ENCODE data around the gene FAM120A.
A peak's percentile ranks its signal among the peaks of the same experiment; 100 is the strongest.

The FAM120A gene

DNA sequence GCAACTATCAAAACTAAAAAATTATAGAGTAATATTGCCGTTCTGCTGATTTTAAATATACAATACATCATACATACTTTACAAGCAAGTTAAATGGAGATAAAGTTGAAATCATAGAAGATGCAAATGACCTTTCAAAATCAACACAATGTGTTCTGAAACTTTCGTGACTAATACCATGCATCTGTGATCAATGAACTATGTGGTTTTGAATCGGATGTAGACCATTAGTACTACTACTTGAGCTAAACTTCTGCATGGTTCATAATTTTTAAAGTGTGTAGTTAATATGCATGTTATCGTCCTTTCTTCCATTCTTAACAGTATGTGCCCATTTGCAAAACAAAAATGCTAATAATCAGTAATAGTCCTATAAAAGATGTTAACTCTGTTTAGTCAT lies 113.6 kb downstream of the FAM120A start:
- DNase-seq = peak; percentile 46

DNA sequence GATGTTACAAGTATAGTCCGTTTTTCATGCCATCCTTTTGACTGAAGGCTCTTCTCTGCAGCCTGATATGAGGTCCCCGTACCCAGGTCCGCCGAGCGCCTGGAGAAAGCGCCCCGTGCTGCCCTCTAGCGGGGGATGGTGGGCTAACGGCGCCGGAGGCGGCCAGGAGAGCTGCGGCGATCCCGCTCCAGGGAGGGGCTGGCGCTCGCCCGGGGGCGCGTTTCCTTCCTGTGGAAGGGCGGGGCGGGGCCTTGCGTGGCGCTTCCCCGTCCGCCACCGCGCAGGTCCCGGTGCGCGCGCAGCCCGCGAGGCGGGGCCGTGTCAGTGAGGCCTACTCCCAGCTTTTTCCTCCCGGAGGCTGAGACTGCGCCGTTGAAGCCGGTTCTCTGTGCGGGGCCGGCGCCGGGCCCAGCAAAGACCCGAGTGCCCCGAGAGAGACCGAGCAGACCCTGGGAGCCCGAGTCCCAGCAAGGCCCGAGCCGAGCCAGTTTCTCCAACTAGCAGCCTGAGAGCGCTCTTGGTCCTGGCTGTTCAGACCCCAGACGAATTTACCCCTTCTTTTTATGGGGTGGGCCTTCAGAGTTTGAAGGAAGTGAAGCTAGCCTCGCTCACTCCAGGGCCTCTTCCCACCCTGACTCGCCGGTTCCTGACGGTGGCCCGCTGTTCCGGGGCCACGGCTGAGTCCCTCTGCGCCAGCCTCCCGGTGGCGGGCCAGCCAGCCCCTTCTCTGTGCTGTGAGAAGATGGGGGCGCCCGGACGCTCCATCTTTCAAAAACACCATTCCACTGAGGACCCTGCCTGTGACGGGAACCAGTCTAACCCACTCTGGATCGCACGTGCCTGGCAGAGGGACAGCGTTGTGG lies 115.2 kb downstream of the FAM120A start:
- DNase-seq = peak; percentile 98

- peak; percentile 6 for DNase-seq
These were observed 115.9 kb downstream of the FAM120A start for GRCh38 chr9:93567271-93567959.

DNA sequence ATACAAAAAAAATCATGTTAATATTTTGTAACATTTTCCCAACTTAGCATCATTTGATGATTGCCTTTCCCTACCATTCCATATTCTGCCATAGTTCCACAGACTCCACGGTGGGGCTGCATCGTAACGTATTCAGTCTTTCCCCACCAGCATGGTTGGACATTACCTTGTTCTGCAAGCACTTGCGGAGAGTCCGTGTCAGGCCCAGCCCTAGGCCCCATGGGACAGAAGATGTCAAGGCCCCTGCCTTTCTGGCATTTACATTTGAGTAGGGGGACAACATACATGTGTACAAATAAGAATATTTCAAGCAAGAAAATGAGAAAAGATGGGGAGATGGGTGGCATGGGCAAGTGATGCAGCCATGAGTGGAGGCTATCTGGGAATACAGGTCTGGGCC lies 116.7 kb downstream of the FAM120A start:
- no peak for DNase-seq

DNA sequence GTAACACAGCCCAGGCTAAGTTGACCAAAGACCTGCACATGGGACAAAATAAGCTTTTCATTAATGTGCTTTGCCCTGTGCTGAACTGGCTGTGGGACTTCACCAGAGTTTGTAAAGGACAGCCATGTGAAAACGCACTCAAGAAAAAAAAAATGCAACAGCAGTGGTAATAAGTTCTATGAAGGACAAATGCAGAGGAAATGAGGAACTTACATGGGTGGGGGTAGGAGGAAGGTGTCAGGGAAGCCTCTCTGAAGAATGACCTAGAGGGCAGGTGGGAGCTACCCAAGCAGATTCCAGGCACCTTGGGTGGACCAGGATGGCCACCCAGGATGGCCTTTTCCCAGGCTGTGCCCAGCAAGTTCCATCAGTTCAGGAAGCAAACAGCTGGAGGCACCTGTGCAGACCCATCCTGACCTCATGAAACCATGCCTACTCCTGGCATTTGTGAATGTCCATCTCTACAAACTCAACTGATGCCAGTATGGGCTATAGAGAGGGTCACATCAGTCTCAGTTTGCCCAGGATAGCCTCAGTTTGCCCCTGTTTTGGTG lies 118.2 kb downstream of the FAM120A start:
- no peak for DNase-seq

DNA sequence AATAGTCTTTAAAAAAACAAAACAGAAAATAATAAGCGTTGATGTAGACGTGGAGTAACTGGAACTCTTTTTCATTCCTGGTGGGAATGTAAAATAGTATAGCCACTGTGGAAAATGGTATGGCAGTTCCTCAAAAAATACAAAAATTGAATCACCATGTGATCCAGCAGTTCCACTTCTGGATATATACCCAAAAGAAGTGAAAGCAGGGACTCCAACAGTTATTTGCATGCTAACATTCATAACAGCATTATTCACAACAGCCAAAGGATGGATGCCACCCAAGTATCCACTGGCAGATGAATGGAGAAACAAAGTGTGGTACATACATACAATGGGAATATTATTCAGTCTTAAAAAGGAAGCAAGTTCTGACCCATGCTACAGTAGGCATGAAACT lies 120.7 kb downstream of the FAM120A start:
- DNase-seq = no peak

GRCh38 chr9:93572636-93573515 lies 121.4 kb downstream of the FAM120A start:
- no peak for DNase-seq

DNA sequence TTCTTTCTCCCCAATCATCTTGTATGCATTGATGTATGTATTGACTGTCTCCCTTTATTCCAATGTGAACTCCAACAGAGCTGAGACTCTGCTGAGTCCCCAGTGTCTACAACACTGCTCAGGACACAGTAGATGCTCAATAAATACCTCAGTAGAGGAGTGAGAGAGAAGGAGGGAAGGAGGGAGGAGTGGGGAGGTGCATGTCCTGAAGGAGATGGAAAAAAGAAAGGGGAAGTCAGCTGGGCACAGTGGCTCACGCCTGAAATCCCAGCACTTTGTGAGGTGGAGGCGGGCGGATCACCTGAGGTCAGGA lies 122.0 kb downstream of the FAM120A start:
- no peak for DNase-seq

DNA sequence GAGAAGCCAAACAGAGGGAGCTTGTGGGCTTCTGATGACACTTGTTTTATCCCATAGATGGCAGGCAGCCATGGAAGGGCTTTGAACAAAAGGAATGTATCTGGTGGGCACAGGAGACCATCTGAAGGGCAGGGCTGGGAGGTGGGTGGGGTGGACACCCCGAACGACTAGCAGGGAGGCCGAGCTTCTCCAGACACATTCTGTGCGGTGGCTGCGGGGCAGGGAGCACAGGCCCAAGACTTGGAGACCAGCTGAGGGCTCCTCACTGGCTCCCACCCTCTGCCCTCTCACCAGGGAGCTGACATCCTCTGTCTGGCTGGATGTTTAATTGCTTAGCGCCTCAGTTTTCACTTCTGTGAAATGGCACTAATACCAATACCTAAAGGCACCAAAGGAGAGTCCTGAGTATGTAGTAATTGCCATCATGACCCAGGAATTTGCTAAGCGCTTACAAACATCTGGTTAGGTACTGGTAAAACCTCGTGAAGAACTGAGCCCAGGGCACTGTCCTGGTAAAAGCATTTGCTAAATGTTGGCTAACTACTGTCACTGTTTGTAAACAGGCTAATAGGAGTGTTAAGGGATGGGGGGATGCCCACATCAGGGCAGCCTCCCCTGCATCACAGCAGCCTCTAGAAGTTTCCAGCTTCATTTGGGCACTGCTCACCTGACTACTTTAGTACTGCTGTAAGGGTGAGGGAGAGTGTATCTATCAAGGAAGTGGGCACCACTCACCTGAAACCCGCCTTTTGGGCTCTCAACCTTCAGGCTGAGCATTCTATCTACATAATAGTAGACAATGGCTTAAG lies 122.8 kb downstream of the FAM120A start:
- DNase-seq = no peak

DNA sequence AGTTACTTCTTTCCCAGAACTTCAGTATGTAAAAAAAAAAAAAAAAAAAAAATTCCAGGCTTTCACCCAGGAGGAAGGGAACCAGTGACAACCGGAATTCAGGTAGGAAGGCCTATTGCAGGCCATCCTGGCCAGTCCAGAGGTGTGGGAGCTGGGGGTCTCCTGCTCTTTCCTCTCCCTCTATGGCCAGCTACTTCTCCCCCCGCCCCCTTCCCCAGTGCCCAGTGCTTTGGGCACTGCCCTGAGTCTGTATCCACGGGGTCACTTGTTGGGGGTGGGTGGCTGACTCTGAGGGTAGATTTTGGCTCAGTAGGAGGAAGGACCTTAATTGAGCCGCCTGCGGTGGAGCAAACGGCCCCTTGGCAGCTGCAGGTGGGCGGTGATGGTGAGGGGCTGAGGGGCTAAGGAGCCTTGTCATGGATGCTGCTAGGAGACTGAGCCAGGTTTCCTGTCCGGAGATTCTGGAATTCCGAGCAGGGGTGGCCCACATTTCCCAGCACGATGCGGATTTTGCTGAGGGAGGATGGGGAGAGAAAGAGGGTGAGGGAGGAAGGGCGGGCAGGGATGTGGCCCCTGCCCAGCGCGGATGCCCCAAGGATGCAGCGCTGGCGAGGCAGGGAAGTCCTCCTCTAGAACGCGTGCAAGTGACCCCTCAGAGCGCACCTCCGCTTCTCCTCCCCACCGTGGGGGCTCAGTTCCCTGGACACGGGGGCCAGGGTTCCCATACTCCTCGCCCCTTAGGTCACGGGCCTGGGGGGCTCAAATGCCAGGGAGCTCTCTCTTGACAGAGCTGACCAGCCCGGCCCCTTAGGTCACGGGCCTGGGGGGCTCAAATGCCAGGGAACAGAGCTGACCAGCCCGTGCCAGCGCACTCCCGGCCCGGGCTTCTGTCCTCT lies 123.7 kb downstream of the FAM120A start:
- DNase-seq = no peak

DNA sequence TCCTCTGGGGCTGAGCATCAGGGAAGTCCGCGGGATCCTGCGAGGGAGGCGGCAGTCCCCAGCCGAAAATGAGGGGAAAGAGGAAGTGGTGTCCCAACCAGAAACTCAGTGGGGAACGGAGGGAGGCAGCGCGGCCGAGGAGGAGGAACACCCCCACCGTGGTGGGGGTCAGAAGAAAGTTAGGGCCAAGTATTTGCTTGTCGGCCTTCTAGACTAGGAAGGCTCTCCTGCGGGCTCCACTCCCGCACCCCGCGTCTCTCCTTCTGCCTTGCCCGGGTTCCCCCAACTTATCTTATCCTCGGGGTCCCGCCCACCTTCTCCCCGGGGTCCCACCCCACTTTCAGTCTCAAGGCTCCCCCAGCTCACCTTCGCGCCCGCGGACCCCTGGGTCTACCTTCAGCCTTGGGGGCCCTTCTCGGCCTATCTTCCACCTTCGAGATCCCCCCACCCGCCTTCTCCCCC lies 124.3 kb downstream of the FAM120A start:
- DNase-seq = peak; percentile 56

DNA sequence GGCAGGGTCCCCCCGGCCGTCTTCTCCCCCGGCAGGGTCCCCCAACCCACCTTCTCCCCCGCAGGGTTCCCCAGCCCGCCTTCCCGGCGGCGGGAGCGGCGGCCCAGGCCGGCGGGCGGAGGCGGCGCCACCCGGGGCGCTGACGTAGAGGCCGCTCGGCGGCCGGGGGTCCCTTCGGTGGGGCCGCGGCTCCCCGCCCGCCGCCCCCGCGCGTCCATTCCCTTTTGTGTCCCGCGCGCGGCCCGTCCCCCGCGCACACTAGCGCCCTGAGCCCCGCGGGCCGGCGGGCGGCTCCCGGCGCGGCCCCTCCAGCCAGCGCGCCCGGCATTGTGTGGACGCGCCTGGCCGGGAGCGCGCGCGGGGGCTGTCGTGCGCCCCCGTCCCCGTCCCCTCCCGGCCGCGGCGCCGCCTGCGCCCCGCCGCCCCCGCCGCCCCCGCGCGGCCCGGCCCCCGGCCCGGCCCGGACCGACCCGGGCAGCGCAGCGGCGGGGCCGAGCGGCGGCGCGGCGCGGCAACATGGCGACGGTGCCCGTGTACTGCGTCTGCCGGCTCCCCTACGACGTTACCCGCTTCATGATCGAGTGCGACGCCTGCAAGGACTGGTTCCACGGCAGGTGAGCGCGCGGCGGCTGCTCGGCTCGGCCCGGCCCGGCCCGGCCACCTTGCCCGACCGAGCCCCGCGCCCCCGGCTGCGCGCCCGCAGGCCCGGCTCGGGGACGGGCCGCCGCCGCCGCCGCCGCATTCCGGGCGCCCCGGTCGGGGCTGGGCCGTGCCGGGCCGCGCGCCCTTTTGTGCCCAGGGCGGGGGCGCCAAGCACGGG lies 125.0 kb downstream of the FAM120A start, which contains the start of gene PHF2:
Gene PHF2 (plus strand): TSS at position 327 of the 820 bp plus-strand sequence. CDS start 190 bp downstream, at position 517.
- peak; percentile 28 for DNase-seq

GRCh38 chr9:93577078-93577974 lies 125.8 kb downstream of the FAM120A start:
- peak; percentile 15 for DNase-seq

DNA sequence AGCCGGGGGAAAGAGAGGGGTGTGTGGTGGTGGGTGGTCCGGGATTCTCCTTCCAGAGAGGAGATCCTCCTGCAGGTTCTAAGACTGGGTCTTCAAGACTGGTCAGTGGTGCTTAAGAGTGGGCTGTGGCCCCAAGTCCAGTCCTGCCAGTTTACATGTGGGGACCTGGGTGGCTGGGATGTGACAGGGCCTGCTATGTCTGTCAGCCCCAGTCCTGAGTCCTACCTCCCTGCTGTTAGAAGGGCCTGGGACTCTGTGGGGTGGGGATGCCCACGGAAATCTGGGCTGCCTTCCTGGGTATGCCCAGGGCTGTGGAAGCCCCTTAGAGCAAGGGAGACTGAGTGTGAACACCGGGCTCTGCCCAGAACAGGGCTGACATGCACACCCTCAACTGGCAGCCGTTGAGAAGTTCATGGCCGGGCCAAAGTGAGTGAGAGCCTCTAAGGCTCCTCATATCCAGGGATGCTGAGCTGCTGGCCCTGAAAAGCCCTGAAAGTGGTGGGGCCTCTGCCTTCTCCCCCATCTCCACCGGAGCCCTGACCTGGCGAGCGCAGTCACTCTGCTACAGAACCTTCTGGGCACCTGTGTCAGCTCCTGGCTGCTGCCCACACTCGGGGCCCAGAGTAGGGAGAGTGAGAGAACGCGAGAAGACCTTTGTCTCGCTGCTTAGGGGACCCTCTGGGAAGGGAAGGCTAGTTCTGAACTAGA lies 126.6 kb downstream of the FAM120A start:
- no peak for DNase-seq

GRCh38 chr9:93578844-93579243 lies 127.4 kb downstream of the FAM120A start:
- no peak for DNase-seq

- DNase-seq = no peak
These were observed 128.4 kb downstream of the FAM120A start for GRCh38 chr9:93579711-93580516.

DNA sequence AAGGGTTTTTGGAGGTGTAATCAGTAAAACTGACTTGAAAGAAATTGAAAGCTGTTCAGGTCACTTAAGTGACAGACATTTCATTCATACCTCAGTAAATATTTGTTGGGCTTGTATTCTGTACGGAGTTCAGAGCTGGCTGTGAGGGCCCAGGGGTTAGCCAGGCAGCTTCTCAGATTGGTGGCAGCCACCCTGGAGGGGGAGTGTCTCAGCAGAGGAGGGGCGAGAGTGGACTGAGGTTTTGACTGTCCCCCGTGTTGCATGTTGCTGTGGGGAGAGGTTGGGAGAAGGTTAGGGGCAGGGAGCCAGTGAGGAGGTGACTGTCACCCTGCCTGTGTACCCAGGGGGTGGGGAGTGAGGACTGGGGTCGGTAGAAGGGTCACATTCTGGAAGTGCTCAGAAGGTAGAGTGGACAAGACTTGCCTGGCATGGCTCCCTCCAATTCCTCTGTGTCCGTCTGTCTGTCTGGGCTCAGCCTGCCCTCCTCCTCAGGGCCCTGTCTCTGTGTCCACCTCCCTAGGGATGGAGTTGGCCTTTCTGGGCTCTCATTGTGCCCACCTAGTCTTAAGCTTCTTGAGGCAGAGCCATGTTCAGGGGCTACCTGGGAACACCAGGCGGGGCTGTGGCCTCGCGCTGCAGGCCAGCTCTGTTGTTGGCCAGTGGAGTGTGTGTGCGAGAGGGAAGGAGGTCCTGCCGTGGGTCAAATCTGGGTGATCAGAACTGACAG lies 129.3 kb downstream of the FAM120A start:
- no peak for DNase-seq

All from activated CD4-positive, alpha-beta T cell treated with anti-CD3 and anti-CD28 coated beads, Interleukin-10, Interleukin-2, amounts not matched to agents 100 ng/mL and 50 ng/mL, durations not matched to agents 16 hours and 8 hours (primary cell).